ENCODE results near the gene LARGE1. TPM values are rescaled to one million over a fixed set of nuclear protein-coding genes. Genes with fewer than 3 reads are reported as not detected.

Gene LARGE1
- total RNA-seq, 1 experiment from 2014 or later: 2.5 TPM

DNA sequence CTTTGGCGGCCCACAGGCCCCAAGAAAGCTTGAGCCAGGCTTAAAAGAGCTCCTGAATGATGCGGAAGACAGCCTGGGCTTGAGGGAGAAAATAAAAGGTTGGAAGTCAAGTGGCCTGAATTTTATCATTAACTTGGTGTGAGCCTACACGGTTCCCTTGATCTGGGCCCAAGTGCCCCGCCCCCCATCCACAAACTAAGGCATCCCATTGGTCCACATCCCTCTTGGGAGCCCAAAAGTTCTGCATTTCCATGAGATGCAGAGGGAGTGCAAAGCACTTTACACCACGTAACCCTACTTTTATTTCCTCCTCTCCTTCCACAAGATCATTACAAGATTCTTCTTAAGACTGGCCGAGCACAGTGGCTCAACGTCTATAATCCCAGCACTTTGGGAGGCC lies 22.2 kb downstream of the LARGE1 start:
- H3K36me3 ChIP-seq (ENCODE audit: control insufficient read depth, insufficient read depth, low read length): no peaks in the 10 kb centered on the region
- ChIA-PET POLR2A (no interaction called here), CTCF (no interaction called here)
- no TSS peak for BruUV-seq (replicated peaks)
- in situ Hi-C loops (cut with HindIII; ENCODE audit: low pct_unique_long_range_greater_than_20kb, low sequenced_read_pairs) (no loop called here), intact Hi-C loops (cut with micrococcal nuclease; ENCODE audit: unreplicated experiment) (no loop called here)
- ATAC-seq: no peak
- H3K27ac ChIP-seq (ENCODE audit: low read length): no peak overlapping the region
- H3K27me3 ChIP-seq (ENCODE audit: control insufficient read depth, insufficient read depth, low read length): no peaks in the 10 kb centered on the region
- TF ChIP-seq, protein P1, sequence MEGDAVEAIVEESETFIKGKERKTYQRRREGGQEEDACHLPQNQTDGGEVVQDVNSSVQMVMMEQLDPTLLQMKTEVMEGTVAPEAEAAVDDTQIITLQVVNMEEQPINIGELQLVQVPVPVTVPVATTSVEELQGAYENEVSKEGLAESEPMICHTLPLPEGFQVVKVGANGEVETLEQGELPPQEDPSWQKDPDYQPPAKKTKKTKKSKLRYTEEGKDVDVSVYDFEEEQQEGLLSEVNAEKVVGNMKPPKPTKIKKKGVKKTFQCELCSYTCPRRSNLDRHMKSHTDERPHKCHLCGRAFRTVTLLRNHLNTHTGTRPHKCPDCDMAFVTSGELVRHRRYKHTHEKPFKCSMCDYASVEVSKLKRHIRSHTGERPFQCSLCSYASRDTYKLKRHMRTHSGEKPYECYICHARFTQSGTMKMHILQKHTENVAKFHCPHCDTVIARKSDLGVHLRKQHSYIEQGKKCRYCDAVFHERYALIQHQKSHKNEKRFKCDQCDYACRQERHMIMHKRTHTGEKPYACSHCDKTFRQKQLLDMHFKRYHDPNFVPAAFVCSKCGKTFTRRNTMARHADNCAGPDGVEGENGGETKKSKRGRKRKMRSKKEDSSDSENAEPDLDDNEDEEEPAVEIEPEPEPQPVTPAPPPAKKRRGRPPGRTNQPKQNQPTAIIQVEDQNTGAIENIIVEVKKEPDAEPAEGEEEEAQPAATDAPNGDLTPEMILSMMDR (IDR thresholded peaks at IDR 0.05): no peak
- TF ChIP-seq TCF7L2 (IDR thresholded peaks at IDR 0.05; ENCODE audit: low read depth, low read length) (no peak), SIN3A (IDR thresholded peaks at IDR 0.05; ENCODE audit: borderline replicate concordance, insufficient read depth, low read depth, low read length) (no peak), POLR2AphosphoS5 (IDR thresholded peaks at IDR 0.05; ENCODE audit: low read depth, low read length) (no peak)
- TF ChIP-seq, protein P2, sequence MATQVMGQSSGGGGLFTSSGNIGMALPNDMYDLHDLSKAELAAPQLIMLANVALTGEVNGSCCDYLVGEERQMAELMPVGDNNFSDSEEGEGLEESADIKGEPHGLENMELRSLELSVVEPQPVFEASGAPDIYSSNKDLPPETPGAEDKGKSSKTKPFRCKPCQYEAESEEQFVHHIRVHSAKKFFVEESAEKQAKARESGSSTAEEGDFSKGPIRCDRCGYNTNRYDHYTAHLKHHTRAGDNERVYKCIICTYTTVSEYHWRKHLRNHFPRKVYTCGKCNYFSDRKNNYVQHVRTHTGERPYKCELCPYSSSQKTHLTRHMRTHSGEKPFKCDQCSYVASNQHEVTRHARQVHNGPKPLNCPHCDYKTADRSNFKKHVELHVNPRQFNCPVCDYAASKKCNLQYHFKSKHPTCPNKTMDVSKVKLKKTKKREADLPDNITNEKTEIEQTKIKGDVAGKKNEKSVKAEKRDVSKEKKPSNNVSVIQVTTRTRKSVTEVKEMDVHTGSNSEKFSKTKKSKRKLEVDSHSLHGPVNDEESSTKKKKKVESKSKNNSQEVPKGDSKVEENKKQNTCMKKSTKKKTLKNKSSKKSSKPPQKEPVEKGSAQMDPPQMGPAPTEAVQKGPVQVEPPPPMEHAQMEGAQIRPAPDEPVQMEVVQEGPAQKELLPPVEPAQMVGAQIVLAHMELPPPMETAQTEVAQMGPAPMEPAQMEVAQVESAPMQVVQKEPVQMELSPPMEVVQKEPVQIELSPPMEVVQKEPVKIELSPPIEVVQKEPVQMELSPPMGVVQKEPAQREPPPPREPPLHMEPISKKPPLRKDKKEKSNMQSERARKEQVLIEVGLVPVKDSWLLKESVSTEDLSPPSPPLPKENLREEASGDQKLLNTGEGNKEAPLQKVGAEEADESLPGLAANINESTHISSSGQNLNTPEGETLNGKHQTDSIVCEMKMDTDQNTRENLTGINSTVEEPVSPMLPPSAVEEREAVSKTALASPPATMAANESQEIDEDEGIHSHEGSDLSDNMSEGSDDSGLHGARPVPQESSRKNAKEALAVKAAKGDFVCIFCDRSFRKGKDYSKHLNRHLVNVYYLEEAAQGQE (IDR thresholded peaks at IDR 0.05; ENCODE audit: insufficient read depth in 1 of 2, low read depth in 2 of 2, low read length in 1 of 2): no peak
- no peak for DNase-seq (ENCODE audit: low read depth, low spot score)
- no peak overlapping the region for H3K4me3 ChIP-seq (ENCODE audit: low read depth in 2 of 2, low read length in 2 of 2)
- no peaks in the 10 kb centered on the region for H3K4me1 ChIP-seq (ENCODE audit: control insufficient read depth, insufficient read depth, low read length)
- H3K9me3 ChIP-seq (ENCODE audit: control insufficient read depth, insufficient read depth, low read depth, low read length): no peaks in the 10 kb centered on the region

DNA sequence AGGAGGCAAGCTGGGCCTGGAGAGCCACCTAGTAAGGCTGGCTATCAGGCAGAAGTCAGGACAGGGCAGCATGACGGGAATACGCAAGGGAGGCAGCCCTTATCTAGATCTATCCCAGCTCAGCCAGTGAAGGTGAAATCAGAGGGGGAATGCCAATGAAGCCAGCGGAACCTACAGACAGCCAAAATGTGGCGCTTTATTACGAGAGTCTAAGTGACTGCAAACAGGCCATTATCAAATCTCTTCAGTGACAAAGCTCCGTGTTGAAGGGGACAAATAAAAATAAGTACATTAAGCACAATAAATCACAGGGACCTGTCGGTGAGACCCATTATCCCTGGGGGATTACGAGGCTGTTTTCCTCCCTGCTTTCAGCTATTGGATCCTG lies 22.8 kb downstream of the LARGE1 start:
- Histone ChIP-seq H3K27ac (ENCODE audit: low read length) (no peak overlapping the region), H3K27me3 (ENCODE audit: control insufficient read depth, insufficient read depth, low read length) (no peaks in the 10 kb centered on the region), H3K4me1 (ENCODE audit: control insufficient read depth, insufficient read depth, low read length) (no peaks in the 10 kb centered on the region), H3K4me3 (ENCODE audit: low read depth in 2 of 2, low read length in 2 of 2) (no peak overlapping the region), H3K9me3 (ENCODE audit: control insufficient read depth, insufficient read depth, low read depth, low read length) (no peaks in the 10 kb centered on the region), H3K36me3 (ENCODE audit: control insufficient read depth, insufficient read depth, low read length) (no peaks in the 10 kb centered on the region)
- TF ChIP-seq POLR2AphosphoS5 (IDR thresholded peaks at IDR 0.05; ENCODE audit: low read depth, low read length) (no peak), SIN3A (IDR thresholded peaks at IDR 0.05; ENCODE audit: borderline replicate concordance, insufficient read depth, low read depth, low read length) (no peak), TCF7L2 (IDR thresholded peaks at IDR 0.05; ENCODE audit: low read depth, low read length) (no peak)
- TF ChIP-seq, protein P2 (IDR thresholded peaks at IDR 0.05; ENCODE audit: insufficient read depth in 1 of 2, low read depth in 2 of 2, low read length in 1 of 2): no peak
- TF ChIP-seq, protein P1 (IDR thresholded peaks at IDR 0.05): no peak
- in situ Hi-C loops (cut with HindIII; ENCODE audit: low pct_unique_long_range_greater_than_20kb, low sequenced_read_pairs): no loop called here
- DNase-seq (ENCODE audit: low read depth, low spot score): no peak
- intact Hi-C loops (cut with micrococcal nuclease; ENCODE audit: unreplicated experiment): no loop called here
- no peak for ATAC-seq
- BruUV-seq (replicated peaks): no TSS peak
- CTCF ChIA-PET: no interaction called here
- POLR2A ChIA-PET: no interaction called here

Data from Panc1 (cell line).